Fibroblast of the conjunctiva (primary cell): Measurements from ENCODE around the gene MSRB2.
"Not testable (repeated sequence)": the region's sequence is repeated elsewhere in the genome, so short reads cannot be mapped to it uniquely, and the experiment has no call there.

ENCODE experiments used
- DNase-seq: peaks from one replicate; pipeline ENCODE4 v3.0.0-alpha.2; 2010; ENCODE audit warnings: low read depth

Gene MSRB2

GRCh38 chr10:23095404-23095965 lies at the start of gene MSRB2:
TSS of gene MSRB2 (plus strand) at chr10:23095579. CDS start at chr10:23095609, 30 bp downstream.
- DNase-seq, result peak; percentile 95

DNA sequence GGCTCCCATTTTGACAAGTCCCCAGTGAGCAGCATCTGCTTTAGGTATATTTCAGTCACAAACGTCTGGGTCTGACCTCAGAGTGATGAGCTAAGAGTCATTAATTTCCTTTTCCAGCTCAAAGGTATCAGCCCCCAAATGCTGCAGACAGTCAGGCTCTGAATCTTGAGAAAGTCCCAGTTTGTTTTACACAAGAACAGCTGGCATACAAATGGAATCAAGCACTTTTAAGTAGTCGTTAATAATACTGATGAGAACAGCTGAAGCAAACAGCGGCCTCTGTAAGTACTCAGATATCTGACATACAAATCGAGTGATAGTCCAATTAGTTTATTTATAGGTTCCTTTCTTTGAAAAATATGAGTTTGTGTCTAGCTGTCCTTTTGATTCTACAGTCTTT lies 49.4 kb upstream of the MSRB2 start:
- no peak for DNase-seq

DNA sequence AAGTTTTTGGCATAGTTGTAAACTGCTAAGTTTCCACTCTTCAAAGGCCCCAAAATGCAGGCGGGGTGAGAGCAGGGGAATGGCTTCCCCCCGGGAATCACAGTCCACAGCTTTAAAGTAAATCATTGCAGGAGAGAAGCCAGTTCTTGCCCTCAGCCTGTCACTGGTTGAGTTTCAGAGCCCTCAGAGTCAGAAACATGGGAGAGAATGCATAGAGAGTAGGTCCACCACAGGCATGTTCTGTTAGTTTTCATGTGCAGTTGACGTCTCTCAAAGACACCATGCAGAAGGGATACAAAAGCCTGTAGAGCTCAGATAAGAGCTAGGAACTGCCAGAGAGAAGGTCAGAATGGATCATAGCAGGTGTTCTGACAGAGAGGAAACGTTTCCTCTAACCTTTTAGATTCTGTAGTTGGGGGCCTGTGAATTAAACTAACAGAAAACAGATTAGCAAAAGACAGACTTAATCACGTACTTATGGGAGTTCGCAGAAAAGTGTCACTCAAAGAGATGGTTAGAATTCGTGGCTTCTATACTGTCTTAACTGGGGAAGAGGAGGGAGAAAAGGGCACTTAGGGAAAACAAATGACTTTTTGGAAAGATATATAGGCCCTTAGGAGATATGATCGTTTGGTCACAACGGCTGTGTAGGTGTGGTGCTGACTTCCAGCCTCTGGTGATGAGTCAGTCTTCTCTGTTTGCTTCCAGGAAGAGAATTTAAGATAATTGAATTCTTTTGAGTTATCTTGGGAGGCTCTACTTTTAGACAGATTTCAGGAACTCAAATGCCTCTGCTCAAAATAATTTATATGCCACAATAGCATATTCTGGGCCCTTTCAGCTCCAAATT lies 48.0 kb upstream of the MSRB2 start:
- no peak for DNase-seq

- no peak for DNase-seq
Observed at GRCh38 chr10:23048191-23048590, 47.2 kb upstream of the MSRB2 start.

GRCh38 chr10:23051278-23051677 lies 44.1 kb upstream of the MSRB2 start:
- no peak for DNase-seq

GRCh38 chr10:23051855-23052331 lies 43.5 kb upstream of the MSRB2 start:
- DNase-seq, result no peak

DNA sequence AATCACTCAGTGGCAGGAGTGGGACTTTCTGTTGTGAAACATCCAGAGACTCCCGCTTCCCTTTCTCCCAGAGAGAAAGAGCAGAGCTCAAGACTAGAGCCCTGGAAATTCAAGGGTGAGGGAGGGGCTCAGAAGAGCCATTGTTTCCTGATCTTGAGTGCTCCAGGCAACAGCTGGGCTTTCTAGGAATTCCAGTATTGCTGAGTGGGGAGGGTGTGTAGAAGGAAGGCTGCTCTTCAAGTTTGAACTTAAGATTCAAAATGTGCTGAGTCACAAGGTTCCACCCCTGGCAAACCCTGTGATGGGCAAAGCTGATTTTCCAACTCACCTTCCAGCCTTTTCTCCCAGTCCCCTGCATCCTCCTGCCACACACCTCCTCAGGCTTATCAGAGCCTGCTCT lies 42.3 kb upstream of the MSRB2 start:
- no peak for DNase-seq

DNA sequence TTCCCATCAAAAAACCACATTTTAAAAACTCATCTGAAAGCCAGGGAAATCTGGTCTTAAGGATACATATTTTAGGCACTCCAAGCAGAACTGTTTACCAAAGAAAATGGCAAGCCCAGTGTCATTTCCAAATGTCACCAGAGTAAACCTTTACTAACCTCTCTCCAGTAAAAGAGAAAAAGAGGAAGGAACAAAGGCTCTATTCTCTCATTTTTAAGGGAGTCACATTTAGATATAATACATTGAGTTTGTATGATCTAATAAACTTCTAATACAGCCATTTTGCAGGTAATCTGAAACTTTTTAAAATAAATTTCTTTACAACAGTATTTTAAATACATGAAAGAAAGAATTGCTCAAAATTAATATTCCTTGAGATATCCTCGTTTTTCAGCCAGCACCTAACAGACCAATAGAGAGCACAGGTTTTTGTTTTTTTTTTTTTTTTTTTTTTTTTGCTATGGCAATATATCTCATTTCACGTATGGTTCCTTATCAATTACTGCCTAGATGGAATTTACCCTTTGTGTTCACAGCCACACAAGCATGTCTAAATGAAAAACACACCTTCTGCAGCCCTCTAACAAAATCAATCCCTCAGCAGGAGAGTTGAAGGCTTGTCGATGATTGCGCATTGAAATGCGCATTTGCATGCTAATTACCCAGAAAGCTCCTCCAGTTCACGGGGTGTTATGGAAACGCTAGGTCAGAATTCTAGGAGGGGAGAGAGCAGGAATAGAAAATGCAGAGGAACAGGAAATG lies 39.8 kb upstream of the MSRB2 start:
- DNase-seq, result no peak

DNA sequence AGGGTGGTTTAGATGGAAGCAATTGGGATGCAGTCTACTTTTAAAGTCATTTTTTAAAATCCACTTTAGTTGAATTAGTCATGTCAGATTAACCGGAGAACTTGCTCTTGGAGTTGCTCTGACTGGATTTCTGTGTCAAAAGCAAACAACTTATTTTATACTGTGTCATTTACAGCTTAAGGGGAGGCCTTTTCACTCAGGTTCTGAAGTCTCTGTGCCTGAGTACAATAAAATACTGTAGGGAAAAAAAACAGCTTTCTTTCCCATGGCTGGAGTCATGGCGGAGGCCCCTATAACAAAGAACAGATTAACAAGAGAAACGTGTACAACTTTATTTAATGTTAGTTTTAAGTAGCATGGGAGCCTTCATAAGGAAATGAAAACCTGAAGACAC lies 39.2 kb upstream of the MSRB2 start:
- no peak for DNase-seq

GRCh38 chr10:23058366-23058765 lies 37.0 kb upstream of the MSRB2 start:
- no peak for DNase-seq

DNA sequence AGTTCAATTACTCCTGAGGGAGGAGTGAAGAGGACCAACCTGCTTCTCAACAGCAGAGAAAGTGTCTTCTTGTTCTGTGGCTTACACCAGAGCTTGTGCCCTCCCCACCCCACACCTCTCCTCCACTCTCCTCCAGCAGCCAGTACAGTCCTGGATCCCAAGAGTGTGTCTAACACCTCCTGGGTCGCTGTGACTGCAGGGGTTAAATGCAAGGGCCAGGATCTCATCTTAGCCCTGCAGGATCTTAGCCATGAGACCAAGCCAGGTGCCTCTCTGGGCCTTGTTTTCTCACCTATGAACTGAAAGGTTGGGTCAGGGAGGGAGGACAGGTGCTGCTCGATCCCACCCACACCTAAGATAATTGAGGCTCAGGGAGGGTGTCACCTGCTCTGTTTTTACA lies 34.5 kb upstream of the MSRB2 start:
- no peak for DNase-seq

DNA sequence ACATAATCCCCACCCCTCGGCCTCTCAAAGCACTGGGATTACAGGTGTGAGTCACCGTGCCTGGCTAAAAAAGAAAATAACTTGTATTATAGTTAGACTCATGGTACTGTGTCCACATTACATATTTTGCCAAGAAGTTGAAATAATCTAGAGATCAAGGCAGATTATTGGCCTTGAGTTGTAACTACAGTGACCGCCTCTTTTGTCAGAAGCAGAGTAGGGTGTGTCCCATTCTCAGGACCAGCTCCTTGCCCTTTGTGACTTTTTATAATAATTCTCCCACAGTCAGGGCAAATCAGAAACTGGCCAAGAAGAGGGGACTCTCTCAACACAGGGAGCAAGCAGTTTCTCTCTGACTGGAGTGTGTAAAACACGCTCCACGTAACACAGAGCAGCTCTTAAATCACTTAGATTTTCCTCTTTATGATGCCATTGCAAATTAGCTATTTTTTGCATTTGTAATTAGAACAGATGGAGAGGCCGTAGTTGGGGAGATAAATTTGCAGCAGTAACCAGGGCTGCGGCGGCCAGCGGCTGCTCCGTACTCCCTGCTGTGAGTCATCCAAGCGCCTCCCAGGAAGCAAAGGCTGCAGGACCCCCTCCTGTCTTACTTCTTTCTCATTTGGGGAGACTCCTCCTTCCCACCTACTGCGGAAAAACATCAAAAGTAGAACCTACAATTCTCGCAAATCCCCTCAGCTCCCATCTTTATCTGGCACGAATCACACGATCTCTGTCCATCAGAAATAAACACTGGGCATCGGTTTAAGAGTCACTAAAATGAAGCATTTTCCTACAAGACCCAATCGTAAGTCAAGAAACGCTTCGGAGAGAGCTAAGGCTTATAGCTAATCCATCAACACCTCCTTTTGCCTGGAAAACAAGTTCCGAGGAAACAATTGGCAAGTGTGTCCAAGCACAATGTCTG lies 32.1 kb upstream of the MSRB2 start:
- no peak for DNase-seq

DNA sequence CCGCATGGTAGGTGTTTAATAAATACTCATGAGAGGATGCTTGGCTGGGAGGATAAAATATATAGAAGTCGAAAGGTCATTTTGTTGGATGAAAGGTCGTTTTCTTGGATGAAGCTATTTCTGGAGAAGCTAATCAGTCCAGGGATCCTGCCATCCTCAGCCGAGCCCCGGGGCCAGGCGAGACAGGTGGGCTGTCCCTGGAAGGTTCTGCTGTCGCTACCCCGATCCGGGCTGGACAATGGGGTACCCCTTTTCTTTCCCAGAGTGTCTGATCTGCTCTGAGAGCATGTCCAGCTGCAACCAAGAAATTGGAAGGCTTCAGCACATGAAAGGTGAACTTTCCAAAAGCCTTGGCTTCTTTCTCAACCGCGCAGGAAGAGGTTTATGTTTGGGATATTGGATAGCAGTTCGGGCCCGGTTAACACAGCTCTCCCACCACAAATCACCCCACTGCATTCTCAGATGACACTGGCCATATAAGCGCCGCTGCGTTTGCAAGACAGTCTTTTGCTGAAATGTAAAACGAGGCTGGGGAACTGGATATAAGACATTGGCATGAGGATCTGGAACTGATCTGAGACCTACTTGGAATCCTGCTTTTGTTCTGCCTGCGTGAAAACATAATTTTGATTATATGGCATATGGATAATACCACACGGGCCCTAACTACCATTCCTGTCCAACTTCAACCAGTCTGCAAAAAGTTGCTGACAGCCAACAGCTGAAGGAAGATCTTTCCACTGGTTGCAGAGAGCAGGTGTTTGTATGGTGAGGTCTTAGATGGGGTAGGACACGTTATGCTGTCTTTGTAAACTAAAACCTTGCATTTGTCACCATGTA lies 31.2 kb upstream of the MSRB2 start:
- DNase-seq, result no peak

DNA sequence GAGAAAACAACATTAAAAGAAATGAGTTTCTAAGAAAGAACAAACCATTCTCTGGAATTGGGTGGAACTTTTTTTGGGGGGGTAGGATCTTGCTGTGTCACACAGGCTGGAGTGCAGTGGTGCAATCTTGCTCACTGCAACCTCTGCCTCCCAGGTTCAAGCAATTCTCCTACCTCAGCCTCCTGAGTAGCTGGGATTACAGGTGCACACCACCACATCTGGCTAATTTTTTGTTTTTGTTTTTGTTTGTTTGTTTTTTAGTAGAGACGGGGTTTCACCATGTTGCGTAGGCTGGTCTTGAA lies 30.6 kb upstream of the MSRB2 start:
- DNase-seq, result not testable (repeated sequence)

DNA sequence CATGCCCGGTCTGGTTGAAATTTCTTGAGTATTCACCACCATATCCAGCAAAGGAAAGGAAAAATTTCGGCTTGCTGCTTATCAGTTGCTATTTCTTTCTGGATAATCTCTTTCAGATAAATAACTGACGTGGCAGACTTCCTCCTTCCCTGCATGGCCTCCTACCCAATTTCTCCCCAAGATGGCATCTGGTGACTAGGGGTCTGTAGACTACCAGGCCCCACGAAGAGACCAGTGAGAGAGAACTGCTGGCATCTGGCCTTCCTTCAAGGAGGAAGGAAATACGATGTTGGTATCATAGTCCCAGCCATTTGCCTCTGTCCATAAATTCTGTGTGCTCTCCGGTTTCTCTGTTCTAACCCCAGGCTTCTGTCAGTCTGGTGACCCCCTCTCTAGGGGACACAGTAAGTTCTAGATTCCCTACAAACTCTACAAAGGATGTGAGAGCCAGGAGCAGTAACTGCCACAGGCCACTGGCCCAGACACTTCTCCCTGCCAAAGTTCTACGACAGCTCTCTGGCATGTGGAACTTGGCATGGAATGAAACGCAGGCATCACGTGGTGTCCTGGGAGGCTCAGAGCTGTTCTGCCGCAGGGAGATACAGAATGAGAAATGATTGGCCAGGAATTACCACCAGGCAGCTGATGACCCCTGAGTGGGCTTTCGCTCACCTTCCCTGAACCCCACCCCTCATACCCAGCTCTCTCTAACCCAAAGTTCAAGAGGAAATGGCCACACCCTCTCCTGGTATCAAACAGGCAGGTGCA lies 30.0 kb upstream of the MSRB2 start:
- DNase-seq, result peak; percentile 38

DNA sequence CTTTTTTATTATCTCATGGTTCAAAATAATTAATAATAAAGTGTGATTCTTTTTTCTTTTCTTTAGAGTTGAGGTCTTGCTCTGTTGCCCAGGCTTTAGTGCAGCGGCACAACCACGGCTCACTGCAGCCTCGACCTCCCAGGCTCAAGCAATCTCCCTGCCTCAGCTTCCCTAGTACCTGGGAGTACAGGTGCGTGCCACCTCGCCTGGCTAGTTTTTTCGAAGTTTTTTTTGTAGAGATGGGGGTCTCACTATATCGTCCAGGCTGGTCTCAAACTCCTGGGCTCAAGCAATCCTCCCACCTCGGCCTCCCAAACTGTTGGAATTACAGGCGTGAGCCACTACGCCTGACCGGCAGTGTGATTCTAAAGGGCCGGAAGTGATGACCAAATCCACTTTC lies 28.0 kb upstream of the MSRB2 start:
- DNase-seq, result no peak

- DNase-seq, result peak; percentile 58
Observed at GRCh38 chr10:23067939-23068775, 27.2 kb upstream of the MSRB2 start.

DNA sequence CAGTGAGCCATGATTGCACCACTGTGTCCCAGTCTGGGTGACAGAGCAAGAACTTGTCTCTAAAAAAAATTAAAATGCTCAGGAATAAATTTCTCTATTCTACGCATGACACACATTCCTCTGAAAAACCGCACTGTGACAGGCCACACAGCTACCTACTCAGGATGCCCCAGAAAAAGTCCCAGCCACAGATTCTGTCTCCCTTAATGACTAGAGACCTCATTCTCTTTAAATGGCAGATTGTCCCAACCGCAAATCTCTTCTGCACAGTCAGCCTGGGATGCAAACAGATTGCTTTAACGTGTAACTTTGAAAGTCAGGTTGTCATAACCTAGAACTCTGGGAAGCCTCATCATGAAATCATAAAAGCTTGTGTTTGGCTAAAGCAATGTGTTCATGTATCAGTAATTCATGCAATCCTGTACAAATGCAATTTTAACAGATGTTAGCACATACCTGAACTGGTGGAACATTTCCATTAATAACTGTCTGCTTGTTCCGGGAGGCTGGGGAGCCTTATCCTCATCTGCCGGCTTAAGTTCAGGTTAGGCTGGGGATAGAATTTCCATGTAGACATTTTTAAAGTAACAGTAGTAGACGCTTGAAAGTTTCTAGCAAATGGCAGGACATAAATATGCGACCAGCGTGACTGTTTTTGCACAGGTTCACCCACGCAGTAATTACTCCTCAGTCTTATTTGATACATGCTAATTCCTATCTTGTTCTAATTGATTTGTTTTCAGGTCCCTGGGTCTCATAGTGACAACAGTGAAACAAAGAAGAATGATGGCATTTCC lies 26.2 kb upstream of the MSRB2 start:
- no peak for DNase-seq
